Stimulated activated CD8-positive, alpha-beta memory T cell treated with anti-CD3 and anti-CD28 coated beads, Interleukin-15, amount 100 ng/mL, for 4 hours (primary cell): ENCODE measurements around the gene NREP.

ENCODE experiments used
- DNase-seq, 2 donors: peaks; one replicate each; pipeline ENCODE4 v3.0.0-alpha.2; 2020; ENCODE audit warnings: low read depth in 2 of 2

NREP gene, protein sequence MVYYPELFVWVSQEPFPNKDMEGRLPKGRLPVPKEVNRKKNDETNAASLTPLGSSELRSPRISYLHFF

GRCh38 chr5:111756581-111757354, at the start of gene NREP:
TSS of gene NREP (minus strand) at chr5:111757194. CDS start at chr5:111755772, 1,422 bp downstream.
- no peak for DNase-seq

DNA sequence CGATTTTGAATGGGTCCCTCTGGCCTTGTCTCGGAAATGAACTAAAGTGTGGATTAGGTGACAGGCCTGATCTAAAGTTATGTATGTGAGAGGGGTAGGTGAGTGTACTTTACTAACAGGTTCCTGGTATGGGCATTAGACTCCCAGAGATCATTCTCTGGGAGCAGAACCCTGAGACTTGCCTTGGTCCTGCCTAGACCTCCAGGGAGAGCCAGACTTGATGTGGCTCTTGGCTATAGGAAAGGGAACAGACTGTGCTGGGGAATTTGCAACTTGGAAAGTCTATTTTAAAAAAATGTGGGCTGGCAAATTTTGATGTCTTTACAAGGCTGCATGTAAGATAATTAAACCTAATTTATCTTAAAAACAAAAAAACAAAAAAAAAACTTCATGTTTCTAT, 49.8 kb upstream of the NREP start:
- DNase-seq, result no peak

- DNase-seq, result no peak
Measured at GRCh38 chr5:111806156-111806555, 49.2 kb upstream of the NREP start.

- DNase-seq, result no peak
Measured at GRCh38 chr5:111805071-111805470, 48.1 kb upstream of the NREP start.

DNA sequence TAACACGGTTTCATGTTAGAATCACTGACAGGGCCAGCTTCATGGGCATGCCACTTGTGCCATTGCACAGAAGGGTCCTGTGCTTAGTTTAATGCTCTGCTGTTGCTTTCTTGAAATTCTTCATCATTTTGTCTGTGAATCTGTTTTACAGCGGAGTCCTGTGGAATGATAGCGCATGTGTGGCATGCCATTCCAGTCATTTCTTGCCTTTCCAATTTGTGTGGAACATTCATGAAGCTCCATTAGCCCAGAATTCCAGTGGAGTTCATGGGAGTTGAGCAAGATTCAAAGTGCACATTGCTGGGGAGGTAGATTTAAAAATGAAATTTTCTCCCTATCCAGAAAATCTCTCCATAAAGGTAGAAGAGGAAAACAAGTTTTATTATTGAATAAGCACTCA, 43.4 kb upstream of the NREP start:
- no peak for DNase-seq

DNA sequence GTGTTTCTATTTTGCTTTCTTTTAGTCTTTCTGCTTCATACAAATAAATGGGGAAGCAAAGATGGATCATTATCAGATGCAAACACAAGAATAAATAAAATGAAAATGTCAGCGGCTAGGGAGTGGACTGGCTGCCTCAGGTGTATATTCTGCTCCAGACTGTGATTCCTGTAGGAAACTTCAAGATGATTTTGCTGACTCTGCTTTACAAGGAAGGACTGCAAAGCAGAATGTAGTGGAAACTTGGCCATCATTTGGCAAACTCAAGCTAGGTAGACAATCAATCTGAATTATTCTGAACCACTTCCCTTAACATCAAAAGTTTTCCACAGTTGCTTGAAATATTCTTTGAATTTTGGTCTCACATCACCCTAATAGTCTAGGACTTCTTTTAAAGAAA, 38.1 kb upstream of the NREP start:
- DNase-seq, result no peak

GRCh38 chr5:111792471-111793058, 35.6 kb upstream of the NREP start:
- no peak for DNase-seq

- no peak for DNase-seq
Measured at GRCh38 chr5:111790295-111790694, 33.3 kb upstream of the NREP start.

- DNase-seq, result no peak
Measured at GRCh38 chr5:111787006-111787405, 30.0 kb upstream of the NREP start.

DNA sequence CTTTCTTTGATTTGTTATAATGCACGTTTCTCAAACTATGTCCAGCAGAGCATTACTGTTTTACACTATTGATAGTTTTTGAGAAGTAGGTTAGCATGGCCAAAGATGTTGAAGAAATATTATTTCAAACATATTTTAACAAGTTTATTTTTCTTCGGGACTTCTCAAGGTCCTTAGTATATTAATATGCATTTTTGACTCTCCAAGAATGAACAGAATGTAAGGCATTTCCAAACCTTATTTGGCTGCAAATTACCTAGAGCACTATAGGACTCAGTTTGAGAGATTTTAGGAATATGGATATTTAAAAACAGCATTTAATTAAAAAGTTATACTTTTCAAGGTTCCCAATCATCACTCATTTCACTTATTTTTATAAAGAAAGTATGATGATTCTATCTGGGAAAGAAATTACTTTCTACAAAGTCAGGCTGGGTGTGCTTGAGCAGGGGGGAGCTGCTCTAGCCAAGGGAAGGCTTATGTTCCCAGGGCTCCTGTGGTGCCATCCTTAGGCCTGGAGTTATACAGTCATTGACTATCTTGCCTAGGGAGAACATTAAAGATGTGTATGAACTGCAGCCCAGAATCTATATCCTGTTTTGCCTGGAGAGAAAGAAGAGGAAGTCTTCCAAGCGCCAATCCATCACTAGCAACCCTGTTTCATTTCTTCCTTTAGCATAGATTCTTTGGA, 27.6 kb upstream of the NREP start:
- DNase-seq, result no peak

GRCh38 chr5:111783537-111783936, 26.5 kb upstream of the NREP start:
- DNase-seq, result no peak

DNA sequence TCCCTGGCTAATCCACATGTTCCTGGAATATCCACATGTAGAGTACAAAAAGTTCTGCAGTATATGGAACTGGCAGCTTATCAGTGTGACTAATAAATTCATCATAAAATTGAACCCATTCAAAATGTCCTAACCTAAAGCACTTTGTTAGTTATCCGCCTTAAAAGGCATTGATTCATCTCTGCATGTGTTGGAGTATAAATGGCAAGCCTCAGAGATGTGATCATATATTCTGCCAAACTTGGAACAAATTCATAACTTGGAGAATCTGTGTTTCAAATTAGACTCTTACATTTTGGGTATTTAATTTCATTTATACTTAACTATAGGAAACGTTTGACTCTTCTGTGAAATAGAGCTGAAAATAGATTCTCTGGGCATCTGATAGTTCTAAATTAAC, 25.2 kb upstream of the NREP start:
- DNase-seq, result no peak

DNA sequence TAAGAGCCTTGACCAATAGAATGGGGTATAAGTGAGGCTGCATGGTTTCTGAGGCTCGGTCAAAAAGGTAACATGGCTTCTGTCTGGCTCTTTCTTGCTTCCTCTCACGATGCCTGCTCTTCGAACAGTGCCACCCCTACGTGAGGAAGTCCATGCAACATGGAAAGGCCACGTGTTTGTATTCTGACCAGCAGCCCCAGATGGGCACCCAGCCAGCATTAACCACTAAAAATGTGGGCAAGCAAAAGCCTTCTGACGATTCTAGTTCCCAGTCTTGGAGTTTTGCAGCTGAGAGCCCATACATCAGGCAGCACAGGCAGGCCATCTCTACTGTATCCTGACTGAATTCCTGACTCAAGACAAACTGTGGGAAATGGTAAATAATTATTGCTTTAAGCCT, 24.2 kb upstream of the NREP start:
- DNase-seq, result no peak

DNA sequence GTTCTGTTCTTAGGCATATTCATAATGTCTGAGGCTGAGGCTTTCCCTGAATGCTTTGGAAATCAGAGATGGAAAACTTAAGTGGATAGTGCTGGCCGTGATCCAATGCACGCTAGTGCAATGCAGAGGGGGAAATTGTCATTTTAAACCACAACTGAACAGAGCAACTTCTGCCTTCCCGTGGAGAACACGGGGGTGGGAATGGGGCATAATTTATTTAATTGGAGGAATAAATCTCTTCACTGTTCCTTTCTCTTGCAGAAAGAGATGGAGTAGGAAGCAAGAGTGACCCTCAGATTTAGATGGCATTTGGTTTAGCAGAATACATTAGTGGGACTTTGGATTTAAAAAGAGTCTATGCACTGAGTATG, 22.9 kb upstream of the NREP start:
- DNase-seq, result no peak

DNA sequence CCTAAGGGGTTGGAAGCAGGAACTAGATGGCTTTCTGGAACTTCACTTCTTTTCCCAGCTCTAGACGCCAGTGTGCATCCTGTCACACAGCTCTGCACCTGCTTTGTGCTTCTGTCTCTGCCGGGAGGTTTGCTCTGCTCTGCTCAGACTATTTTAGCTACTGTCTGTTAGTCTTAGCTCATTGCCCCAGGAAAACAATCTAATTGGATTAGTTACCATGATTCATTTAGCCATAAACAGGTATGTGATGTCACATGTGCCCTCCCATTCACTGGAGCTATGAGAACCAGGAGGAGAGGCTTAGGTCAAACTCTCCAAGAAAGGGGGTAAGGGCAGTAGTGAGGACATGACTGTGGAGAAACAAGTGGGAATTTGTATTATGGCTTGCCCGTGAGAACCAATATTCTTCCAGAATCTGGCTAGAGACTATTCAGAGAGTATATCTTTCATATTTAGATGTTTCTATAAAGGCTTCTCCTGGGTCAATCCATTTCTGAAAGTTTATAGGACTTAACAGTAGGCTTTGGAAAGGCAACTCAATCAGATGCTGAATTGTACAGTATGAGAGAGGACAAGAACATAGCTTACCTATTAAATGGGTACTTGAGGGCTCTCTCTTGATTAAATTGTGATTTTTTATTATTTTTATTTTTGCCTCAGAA, 22.4 kb upstream of the NREP start:
- no peak for DNase-seq

DNA sequence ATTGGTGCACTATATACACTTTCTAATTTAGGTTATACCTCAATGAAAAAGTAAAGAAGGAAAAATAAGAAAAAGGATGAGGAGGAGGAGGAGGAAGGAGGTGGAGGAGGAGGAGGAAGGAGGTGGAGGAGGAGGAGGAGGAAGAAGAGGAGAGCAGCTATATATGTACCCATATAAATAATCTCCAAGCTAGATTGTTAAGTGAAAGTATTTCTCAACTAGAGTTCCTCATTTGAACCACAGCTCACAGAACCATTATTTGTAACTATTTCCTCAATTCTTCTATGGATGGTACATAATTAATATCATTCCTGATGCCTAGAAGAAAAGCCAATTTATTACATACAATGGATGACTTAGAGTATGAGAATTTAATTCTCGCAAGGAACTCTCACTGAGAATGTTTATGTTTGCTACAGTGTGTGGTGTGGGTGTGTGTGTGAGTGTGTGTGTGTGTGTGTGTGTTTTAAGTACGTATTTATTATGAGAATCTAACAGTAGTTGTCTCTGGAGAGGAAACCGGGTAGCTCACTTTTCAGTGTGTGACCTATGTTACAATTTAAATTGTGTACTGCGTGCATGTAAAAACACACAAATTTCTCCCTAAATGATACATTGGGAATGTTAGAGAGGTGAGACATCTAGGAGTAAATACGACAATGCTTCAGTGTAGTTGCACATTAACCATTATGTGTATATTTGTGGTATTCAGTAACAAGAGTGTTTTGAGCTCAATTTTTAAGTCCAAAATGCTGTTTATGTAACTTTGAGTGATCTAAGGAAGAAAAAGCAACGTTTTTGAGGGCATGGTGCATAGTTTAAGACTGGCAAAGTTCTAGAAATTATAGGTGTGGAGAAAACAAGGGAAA, 20.2 kb upstream of the NREP start:
- DNase-seq, result no peak

GRCh38 chr5:111775224-111775623, 18.2 kb upstream of the NREP start:
- DNase-seq, result no peak

DNA sequence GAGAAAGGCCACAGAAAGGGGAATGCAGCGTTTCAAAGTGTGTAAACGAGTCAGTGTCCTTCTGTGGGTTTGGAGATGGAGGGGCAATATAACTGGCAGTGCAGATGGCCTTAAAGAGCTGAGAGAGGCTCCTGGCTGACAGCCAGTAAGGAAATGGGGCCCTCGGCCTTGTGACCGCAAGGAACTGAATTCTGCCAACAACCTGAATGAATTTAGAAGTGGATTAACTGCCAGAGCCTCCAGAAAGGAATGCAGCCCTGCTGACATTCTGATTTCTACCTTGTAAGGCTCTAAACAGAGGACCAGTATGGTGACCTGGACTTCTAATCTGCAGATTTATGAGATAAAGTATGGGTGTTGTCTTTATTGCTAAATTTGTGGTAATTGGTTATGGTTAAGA, 17.5 kb upstream of the NREP start:
- no peak for DNase-seq

DNA sequence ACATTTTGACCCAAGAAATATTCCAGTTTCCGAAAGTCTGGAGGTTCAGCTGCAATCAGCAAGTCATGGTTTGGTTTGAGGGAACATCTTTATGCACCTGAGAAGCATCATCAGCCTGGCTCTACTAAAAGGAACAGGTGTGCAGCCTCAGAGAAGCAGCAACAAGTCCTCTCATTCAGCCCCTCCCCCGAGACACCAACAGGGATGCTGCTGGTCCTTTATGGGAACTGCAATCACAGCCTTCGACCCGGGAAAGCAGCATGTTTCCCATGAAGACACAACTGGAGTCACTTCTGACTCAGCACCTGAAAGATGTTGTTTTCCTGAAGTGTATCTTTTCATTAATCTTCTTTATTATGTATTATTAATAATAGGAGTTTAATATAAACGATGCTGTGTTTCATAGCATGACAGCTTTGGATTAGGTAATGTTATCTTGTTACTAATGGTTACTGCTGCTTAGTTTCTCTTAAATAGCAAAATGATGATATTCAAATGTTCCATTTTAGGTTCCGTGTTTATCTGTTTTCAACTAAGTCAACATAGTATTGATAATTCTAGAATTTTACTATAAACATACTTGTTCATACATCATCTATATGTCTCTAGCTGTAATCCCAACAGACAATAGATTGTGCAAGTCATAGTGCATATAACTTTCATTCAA, 15.6 kb upstream of the NREP start:
- DNase-seq, result no peak

DNA sequence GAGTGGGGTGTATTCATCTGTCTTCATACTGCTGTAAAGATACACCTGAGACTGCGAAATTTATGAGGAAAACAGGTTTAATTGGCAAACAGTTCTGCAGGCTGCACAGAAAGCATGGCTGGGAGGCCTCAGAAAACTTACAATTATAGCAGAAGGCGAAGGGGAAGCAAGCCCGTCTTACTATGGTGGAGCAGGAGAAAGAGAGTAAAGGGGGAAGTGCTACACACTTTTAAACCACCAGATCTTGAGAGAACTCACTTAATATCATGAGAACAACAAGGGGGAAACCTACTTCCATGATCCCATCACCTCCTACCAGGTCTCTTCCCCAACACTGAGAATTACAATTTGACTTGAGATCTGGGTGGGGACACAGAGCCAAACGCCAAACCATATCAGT, 12.5 kb upstream of the NREP start:
- no peak for DNase-seq
